GM10266 (cell line): ENCODE results near the gene DOP1B.
"Not testable (repeated sequence)": the region's sequence is repeated elsewhere in the genome, so short reads cannot be mapped to it uniquely, and the experiment has no call there.

ENCODE experiments used
- DNase-seq: peaks from one replicate; pipeline ENCODE4 v3.0.0; 2012; ENCODE audit errors: extremely low spot score
- TF ChIP-seq, protein P1 (sequence below): IDR thresholded peaks from 2 replicates; pipeline ENCODE4 v1.5.1; 2012; ENCODE audit warnings: mild to moderate bottlenecking, low read depth; ENCODE audit not compliant: control insufficient read depth, insufficient read depth; ENCODE audit errors: missing control alignments

DOP1B gene

GRCh38 chr21:36199021-36199420 lies 42.4 kb downstream of the DOP1B start:
- TF ChIP-seq, protein P1, sequence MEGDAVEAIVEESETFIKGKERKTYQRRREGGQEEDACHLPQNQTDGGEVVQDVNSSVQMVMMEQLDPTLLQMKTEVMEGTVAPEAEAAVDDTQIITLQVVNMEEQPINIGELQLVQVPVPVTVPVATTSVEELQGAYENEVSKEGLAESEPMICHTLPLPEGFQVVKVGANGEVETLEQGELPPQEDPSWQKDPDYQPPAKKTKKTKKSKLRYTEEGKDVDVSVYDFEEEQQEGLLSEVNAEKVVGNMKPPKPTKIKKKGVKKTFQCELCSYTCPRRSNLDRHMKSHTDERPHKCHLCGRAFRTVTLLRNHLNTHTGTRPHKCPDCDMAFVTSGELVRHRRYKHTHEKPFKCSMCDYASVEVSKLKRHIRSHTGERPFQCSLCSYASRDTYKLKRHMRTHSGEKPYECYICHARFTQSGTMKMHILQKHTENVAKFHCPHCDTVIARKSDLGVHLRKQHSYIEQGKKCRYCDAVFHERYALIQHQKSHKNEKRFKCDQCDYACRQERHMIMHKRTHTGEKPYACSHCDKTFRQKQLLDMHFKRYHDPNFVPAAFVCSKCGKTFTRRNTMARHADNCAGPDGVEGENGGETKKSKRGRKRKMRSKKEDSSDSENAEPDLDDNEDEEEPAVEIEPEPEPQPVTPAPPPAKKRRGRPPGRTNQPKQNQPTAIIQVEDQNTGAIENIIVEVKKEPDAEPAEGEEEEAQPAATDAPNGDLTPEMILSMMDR = no peak
- no peak for DNase-seq

DNA sequence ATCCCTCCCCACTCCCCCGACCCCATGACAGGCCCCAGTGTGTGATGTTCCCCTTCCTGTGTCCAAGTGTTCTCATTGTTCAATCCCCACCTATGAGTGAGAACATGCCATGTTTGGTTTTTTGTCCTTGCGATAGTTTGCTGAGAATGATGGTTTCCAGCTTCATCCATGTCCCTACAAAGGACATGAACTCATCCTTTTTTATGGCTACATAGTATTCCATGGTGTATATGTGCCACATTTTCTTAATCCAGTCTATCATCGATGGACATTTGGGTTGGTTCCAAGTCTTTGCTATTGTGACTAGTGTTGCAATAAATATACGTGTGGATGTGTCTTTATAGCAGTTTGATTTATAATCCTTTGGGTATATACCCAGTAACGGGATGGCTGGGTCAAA lies 43.0 kb downstream of the DOP1B start:
- not testable (repeated sequence) for DNase-seq

GRCh38 chr21:36200081-36200561 lies 43.5 kb downstream of the DOP1B start:
- DNase-seq = no peak
- TF ChIP-seq, protein P1 = no peak

GRCh38 chr21:36202726-36203602 lies 46.3 kb downstream of the DOP1B start:
- TF ChIP-seq, protein P1 = no peak
- no peak for DNase-seq

GRCh38 chr21:36203603-36203889 lies 46.9 kb downstream of the DOP1B start:
- TF ChIP-seq, protein P1 = no peak

DNA sequence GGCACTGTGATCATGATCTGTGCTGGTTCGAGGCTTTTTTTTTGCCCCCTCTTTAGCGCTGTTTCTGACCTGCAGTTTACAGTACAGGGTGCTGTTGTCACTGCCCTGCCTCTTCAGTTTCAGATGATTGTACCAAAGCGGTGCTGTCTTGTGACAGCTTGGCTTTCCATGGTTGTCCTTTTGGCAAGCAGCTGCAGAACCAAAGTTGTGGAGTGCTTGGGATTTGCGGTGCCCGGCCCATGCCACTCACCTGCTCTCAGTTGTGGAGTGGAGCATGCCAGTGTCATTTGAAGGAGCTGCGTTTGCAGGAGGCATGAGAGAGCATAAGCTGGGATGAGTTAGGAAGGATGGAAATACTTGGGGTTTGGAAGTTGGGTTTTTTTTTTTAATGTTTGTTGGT lies 48.4 kb downstream of the DOP1B start:
- DNase-seq = no peak
- TF ChIP-seq, protein P1 = no peak

More at GRCh38 chr21:36203603-36203889, 46.9 kb downstream of the DOP1B start:
- peak; percentile 58 for DNase-seq

- no peak for DNase-seq
- TF ChIP-seq, protein P1 = no peak
Measured at GRCh38 chr21:36205962-36206361, 49.3 kb downstream of the DOP1B start.
